Upper lobe of left lung (tissue), 4 donors: ENCODE measurements around the gene ANXA6.

ENCODE experiments used
- CTCF ChIP-seq, 6 experiments: fragments of 450-650 bp in 4 of 6; fragments of 200-600 bp in 2 of 6; sonication (generic) in 2 of 6; IDR thresholded peaks; one replicate each; pipeline ENCODE4 v1.5.1; 2016 to 2019; ENCODE audit warnings: antibody characterized with exemption in 6 of 6
- POLR2A ChIP-seq, 4 donors: fragments of 450-650 bp; IDR thresholded peaks; one replicate each; pipeline ENCODE4 v1.5.1; 2016 to 2017; ENCODE audit warnings: antibody characterized with exemption in 4 of 4, mild to moderate bottlenecking in 2 of 4
- POLR2AphosphoS5 ChIP-seq, 2 donors: sonication (generic); formaldehyde crosslinking; IDR thresholded peaks; one replicate each; pipeline ENCODE4 v1.5.1; 2017; ENCODE audit warnings: antibody characterized with exemption in 2 of 2

- TF ChIP-seq CTCF (IDR thresholded peaks at IDR 0.05) (no peak), POLR2AphosphoS5 (IDR thresholded peaks at IDR 0.05) (no peak), POLR2A (IDR thresholded peaks at IDR 0.05) (no peak)
Observed at GRCh38 chr5:151144922-151145321, 12.7 kb downstream of the ANXA6 start.
